ENCODE results near the gene TRNP1.

The TRNP1 gene

DNA sequence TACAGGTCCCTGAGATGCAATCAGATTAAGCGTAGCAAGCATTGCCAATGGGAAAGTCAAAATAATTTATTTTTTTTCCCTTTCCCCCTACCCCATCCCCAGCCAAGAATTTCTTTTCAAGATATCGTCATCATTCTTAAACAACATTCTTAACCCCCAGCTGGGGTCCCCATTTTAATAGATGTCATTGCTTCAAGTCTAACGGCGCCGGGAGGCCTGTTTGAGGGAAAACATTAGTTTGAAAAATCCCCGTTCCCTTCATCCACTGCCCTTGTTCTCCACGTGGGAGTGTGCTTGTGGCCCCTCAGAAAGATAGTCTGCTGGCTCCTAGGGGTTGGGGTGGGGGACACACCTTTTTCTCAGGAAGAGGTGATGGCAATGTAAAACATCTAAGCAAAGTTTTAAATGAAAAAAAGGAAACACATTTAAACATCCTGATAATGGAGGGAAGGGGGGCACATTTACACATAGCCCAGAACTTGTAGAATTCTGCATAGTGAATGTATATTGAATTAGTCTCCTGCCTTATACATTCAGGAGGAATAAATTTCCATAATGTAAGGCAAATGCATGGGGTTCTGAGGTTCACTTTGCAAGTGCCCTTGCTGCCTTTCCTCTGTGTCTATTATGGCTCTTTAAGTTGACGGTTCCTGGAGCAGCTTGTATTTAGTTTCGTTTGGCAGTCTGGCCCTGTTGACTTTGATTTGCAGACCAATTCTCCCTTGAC is 6.8 kb downstream of the TRNP1 start:
- Histone ChIP-seq H3K27me3 (ENCODE audit: control insufficient read depth in 1 of 2, insufficient read depth in 2 of 2, low read length in 2 of 2) (peaks cover under 1 to 15% of the 10 kb centered on the region in 2 donors), H3K9me3 (ENCODE audit: control insufficient read depth in 1 of 2, low read length in 2 of 2) (no peaks in the 10 kb centered on the region), H3K36me3 (ENCODE audit: control insufficient read depth in 1 of 2, insufficient read depth in 2 of 2, low read length in 2 of 2) (no peaks in the 10 kb centered on the region), H3K4me1 (ENCODE audit: control insufficient read depth in 1 of 2, insufficient read depth in 2 of 2, low read length in 2 of 2) (peaks cover 11 to 19% of the 10 kb centered on the region in 2 donors), H3K27ac (ENCODE audit: low read depth, low read length) (no peak overlapping the region), H3K4me3 (ENCODE audit: low read depth in 1 of 2, low read length in 2 of 2) (no peak overlapping the region), H3K9ac (ENCODE audit: low read depth in 1 of 2, low read length in 2 of 2) (no peak overlapping the region)

GRCh38 chr1:27000817-27001460 is 7.4 kb downstream of the TRNP1 start:
- Histone ChIP-seq H3K27me3 (ENCODE audit: control insufficient read depth in 1 of 2, insufficient read depth in 2 of 2, low read length in 2 of 2) (peaks cover 0 to 9% of the 10 kb centered on the region in 2 donors), H3K36me3 (ENCODE audit: control insufficient read depth in 1 of 2, insufficient read depth in 2 of 2, low read length in 2 of 2) (no peaks in the 10 kb centered on the region), H3K4me1 (ENCODE audit: control insufficient read depth in 1 of 2, insufficient read depth in 2 of 2, low read length in 2 of 2) (peaks cover 11 to 19% of the 10 kb centered on the region in 2 donors), H3K9ac (ENCODE audit: low read depth in 1 of 2, low read length in 2 of 2) (no peak overlapping the region), H3K4me3 (ENCODE audit: low read depth in 1 of 2, low read length in 2 of 2) (no peak overlapping the region), H3K9me3 (ENCODE audit: control insufficient read depth in 1 of 2, low read length in 2 of 2) (no peaks in the 10 kb centered on the region), H3K27ac (ENCODE audit: low read depth, low read length) (no peak overlapping the region)

GRCh38 chr1:27001570-27002360 is 8.3 kb downstream of the TRNP1 start:
- no peak overlapping the region for H3K9ac ChIP-seq (ENCODE audit: low read depth in 1 of 2, low read length in 2 of 2)

GRCh38 chr1:27003745-27004470 is 10.4 kb downstream of the TRNP1 start:
- Histone ChIP-seq H3K9me3 (ENCODE audit: control insufficient read depth in 1 of 2, low read length in 2 of 2) (no peaks in the 10 kb centered on the region), H3K9ac (ENCODE audit: low read depth in 1 of 2, low read length in 2 of 2) (no peak overlapping the region), H3K27me3 (ENCODE audit: control insufficient read depth in 1 of 2, insufficient read depth in 2 of 2, low read length in 2 of 2) (no peaks in the 10 kb centered on the region), H3K36me3 (ENCODE audit: control insufficient read depth in 1 of 2, insufficient read depth in 2 of 2, low read length in 2 of 2) (no peaks in the 10 kb centered on the region), H3K27ac (ENCODE audit: low read depth, low read length) (no peak overlapping the region), H3K4me3 (ENCODE audit: low read depth in 1 of 2, low read length in 2 of 2) (no peak overlapping the region), H3K4me1 (ENCODE audit: control insufficient read depth in 1 of 2, insufficient read depth in 2 of 2, low read length in 2 of 2) (peaks cover 3 to 17% of the 10 kb centered on the region in 2 donors)

More at GRCh38 chr1:27001570-27002360, 8.3 kb downstream of the TRNP1 start:
- Histone ChIP-seq H3K27ac (ENCODE audit: low read depth, low read length) (no peak overlapping the region), H3K4me3 (ENCODE audit: low read depth in 1 of 2, low read length in 2 of 2) (no peak overlapping the region), H3K4me1 (ENCODE audit: control insufficient read depth in 1 of 2, insufficient read depth in 2 of 2, low read length in 2 of 2) (peaks cover 11 to 19% of the 10 kb centered on the region in 2 donors), H3K36me3 (ENCODE audit: control insufficient read depth in 1 of 2, insufficient read depth in 2 of 2, low read length in 2 of 2) (no peaks in the 10 kb centered on the region), H3K9me3 (ENCODE audit: control insufficient read depth in 1 of 2, low read length in 2 of 2) (no peaks in the 10 kb centered on the region), H3K27me3 (ENCODE audit: control insufficient read depth in 1 of 2, insufficient read depth in 2 of 2, low read length in 2 of 2) (peaks cover 0 to under 1% of the 10 kb centered on the region in 2 donors)

DNA sequence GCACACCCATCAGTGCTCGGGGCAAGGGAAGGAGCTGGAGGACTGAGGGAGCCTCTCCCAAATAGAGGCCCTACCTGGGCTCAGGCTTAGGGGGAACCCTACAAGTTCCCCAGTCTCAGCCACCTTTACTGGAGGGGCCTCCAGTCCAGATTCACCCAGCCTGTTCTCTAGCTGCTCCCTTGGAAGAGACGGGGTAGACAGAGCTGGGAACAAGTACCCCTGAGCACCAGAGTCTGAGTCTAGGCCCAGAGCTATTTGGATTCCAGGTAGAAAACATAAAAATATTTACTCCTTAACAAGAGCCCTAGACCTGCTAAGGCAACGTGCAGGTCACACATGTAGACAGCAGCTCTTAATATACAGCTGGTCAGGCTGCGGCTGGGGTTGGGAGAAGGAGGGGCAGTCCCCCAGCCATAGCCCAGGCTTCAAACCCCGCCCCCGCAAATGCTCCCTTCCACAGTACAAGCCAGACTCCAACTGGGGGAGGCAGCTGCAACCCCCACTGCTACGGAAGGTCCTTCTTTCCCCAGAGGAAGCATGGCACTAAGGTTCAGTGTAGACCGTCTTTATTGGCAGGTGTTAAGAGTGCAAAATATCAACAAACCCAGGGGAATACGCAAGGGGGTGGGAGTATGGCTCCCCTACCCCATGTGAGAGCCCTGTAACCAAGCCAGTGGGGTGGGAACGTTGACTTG is 11.1 kb downstream of the TRNP1 start:
- H3K36me3 ChIP-seq (ENCODE audit: control insufficient read depth in 1 of 2, insufficient read depth in 2 of 2, low read length in 2 of 2) = no peaks in the 10 kb centered on the region
- no peaks in the 10 kb centered on the region for H3K27me3 ChIP-seq (ENCODE audit: control insufficient read depth in 1 of 2, insufficient read depth in 2 of 2, low read length in 2 of 2)
- no peak overlapping the region for H3K4me3 ChIP-seq (ENCODE audit: low read depth in 1 of 2, low read length in 2 of 2)
- H3K9me3 ChIP-seq (ENCODE audit: control insufficient read depth in 1 of 2, low read length in 2 of 2) = no peaks in the 10 kb centered on the region
- no peak overlapping the region for H3K27ac ChIP-seq (ENCODE audit: low read depth, low read length)
- peaks cover 10 to 24% of the 10 kb centered on the region in 2 donors for H3K4me1 ChIP-seq (ENCODE audit: control insufficient read depth in 1 of 2, insufficient read depth in 2 of 2, low read length in 2 of 2)
- no peak overlapping the region for H3K9ac ChIP-seq (ENCODE audit: low read depth in 1 of 2, low read length in 2 of 2)

DNA sequence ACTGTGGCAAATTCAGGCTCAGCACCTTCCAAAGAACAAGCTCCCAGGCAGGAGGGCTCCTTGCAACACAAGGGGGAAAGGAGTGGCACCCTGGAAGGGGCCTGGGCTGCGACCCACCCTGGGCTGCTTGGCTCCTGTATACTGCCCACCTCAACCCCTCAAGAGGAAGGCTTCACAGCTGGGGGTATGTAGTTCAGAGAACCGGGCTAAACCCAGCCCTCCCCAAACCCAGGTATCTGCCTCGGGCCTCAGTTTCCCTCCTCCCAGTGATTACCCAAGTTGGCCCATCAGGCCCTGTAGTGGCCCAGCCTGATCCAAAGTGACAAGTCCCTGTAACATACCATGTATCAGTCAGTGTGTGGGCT is 11.7 kb downstream of the TRNP1 start:
- Histone ChIP-seq H3K4me1 (ENCODE audit: control insufficient read depth in 1 of 2, insufficient read depth in 2 of 2, low read length in 2 of 2) (peaks cover 14 to 27% of the 10 kb centered on the region in 2 donors), H3K27ac (ENCODE audit: low read depth, low read length) (no peak overlapping the region), H3K4me3 (ENCODE audit: low read depth in 1 of 2, low read length in 2 of 2) (no peak overlapping the region), H3K9ac (ENCODE audit: low read depth in 1 of 2, low read length in 2 of 2) (no peak overlapping the region), H3K27me3 (ENCODE audit: control insufficient read depth in 1 of 2, insufficient read depth in 2 of 2, low read length in 2 of 2) (no peaks in the 10 kb centered on the region), H3K9me3 (ENCODE audit: control insufficient read depth in 1 of 2, low read length in 2 of 2) (no peaks in the 10 kb centered on the region), H3K36me3 (ENCODE audit: control insufficient read depth in 1 of 2, insufficient read depth in 2 of 2, low read length in 2 of 2) (no peaks in the 10 kb centered on the region)

GRCh38 chr1:27005648-27006496 is 12.4 kb downstream of the TRNP1 start:
- H3K36me3 ChIP-seq (ENCODE audit: control insufficient read depth in 1 of 2, insufficient read depth in 2 of 2, low read length in 2 of 2) = no peaks in the 10 kb centered on the region
- no peak overlapping the region for H3K27ac ChIP-seq (ENCODE audit: low read depth, low read length)
- no peaks in the 10 kb centered on the region for H3K9me3 ChIP-seq (ENCODE audit: control insufficient read depth in 1 of 2, low read length in 2 of 2)
- H3K4me3 ChIP-seq (ENCODE audit: low read depth in 1 of 2, low read length in 2 of 2) = no peak overlapping the region
- no peak overlapping the region for H3K9ac ChIP-seq (ENCODE audit: low read depth in 1 of 2, low read length in 2 of 2)
- no peaks in the 10 kb centered on the region for H3K27me3 ChIP-seq (ENCODE audit: control insufficient read depth in 1 of 2, insufficient read depth in 2 of 2, low read length in 2 of 2)
- peaks cover 14 to 32% of the 10 kb centered on the region in 2 donors for H3K4me1 ChIP-seq (ENCODE audit: control insufficient read depth in 1 of 2, insufficient read depth in 2 of 2, low read length in 2 of 2)

DNA sequence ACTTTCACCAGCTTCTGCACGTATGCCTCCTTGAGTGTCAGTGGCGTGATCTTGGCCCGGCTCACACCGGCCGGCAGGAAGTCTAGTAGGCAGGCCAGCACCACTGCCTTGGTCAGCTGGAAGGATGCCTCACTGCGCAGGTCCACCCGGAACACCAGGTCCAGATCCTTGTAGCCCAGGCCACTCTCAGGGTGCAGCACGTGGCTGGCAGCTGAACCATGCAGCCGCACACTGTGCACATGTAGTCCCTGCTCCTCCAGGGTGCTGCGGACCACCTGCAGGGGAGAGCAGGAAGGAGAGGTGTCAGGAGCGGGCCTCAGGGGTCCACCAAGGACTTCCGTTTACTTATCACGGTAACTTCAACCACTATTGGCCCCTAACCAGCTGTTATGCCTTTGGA is 13.2 kb downstream of the TRNP1 start:
- no peak overlapping the region for H3K9ac ChIP-seq (ENCODE audit: low read depth in 1 of 2, low read length in 2 of 2)
- H3K27ac ChIP-seq (ENCODE audit: low read depth, low read length) = no peak overlapping the region
- no peaks in the 10 kb centered on the region for H3K9me3 ChIP-seq (ENCODE audit: control insufficient read depth in 1 of 2, low read length in 2 of 2)
- H3K4me1 ChIP-seq (ENCODE audit: control insufficient read depth in 1 of 2, insufficient read depth in 2 of 2, low read length in 2 of 2) = peaks cover 14 to 35% of the 10 kb centered on the region in 2 donors
- H3K36me3 ChIP-seq (ENCODE audit: control insufficient read depth in 1 of 2, insufficient read depth in 2 of 2, low read length in 2 of 2) = no peaks in the 10 kb centered on the region
- peaks cover 0 to 2% of the 10 kb centered on the region in 2 donors for H3K27me3 ChIP-seq (ENCODE audit: control insufficient read depth in 1 of 2, insufficient read depth in 2 of 2, low read length in 2 of 2)
- no peak overlapping the region for H3K4me3 ChIP-seq (ENCODE audit: low read depth in 1 of 2, low read length in 2 of 2)

All from duodenal mucosa (tissue), 2 donors.